H1 (cell line): ENCODE results near the gene DCDC2.

Experiments used
- BCL11A ChIP-seq, 2 experiments: IDR thresholded peaks; one replicate each; pipeline ENCODE4 v1.6.1; 2011; ENCODE audit warnings: low read depth in 2 of 2, low read length in 2 of 2, mild to moderate bottlenecking in 2 of 2
- CEBPB ChIP-seq: IDR thresholded peaks from 2 replicates; pipeline ENCODE4 v1.6.1; 2012; ENCODE audit warnings: low read depth, low read length
- CTCF ChIP-seq, 3 experiments: IDR thresholded peaks; 1 replicate in 2 of 3; 2 replicates in 1 of 3; pipeline versions ENCODE4 v1.5.1 to v1.6.1; 2011; ENCODE audit warnings: low read length in 3 of 3, mild to moderate bottlenecking in 3 of 3, inconsistent platforms in 2 of 3, low read depth in 1 of 3, moderate library complexity in 1 of 3; ENCODE audit not compliant: insufficient read depth in 1 of 3; ENCODE audit errors: control extremely low read depth in 1 of 3
- EZH2 ChIP-seq: fragments of 200-600 bp; sonication (generic); IDR thresholded peaks from 2 replicates; pipeline ENCODE4 v1.7.1; 2012; ENCODE audit warnings: low read depth, mild to moderate bottlenecking, moderate library complexity, low read length, inconsistent platforms; ENCODE audit not compliant: severe bottlenecking
- HDAC2 ChIP-seq, 2 experiments: fragments of 300-600 bp in 1 of 2; sonication (generic) in 1 of 2; IDR thresholded peaks; 2 replicates each; pipeline ENCODE4 v1.6.1; 2011 to 2012; ENCODE audit warnings: low read depth in 2 of 2, low read length in 2 of 2, mild to moderate bottlenecking in 2 of 2, moderate library complexity in 2 of 2, borderline replicate concordance in 1 of 2, inconsistent platforms in 1 of 2
- KDM5A ChIP-seq: fragments of 200-600 bp; IDR thresholded peaks from 2 replicates; pipeline ENCODE4 v1.7.1; 2012; ENCODE audit warnings: mild to moderate bottlenecking, low read length, inconsistent platforms, mixed read lengths
- MAX ChIP-seq: IDR thresholded peaks from 2 replicates; pipeline ENCODE4 v1.6.1; 2012; ENCODE audit warnings: inconsistent platforms
- POLR2A ChIP-seq, 2 experiments: IDR thresholded peaks; 1 replicate in 1 of 2; 2 replicates in 1 of 2; pipeline ENCODE4 v1.6.1; 2011; ENCODE audit warnings: low read depth in 2 of 2, low read length in 2 of 2, mild to moderate bottlenecking in 2 of 2; ENCODE audit errors: control extremely low read depth in 1 of 2
- POLR2AphosphoS5 ChIP-seq: IDR thresholded peaks from 2 replicates; pipeline ENCODE4 v1.6.1; 2011; ENCODE audit warnings: low read depth, low read length
- RAD21 ChIP-seq, 2 experiments: IDR thresholded peaks in 1 of 2; conservative IDR thresholded peaks in 1 of 2; 2 replicates each; pipeline ENCODE4 v1.6.1; 2011; ENCODE audit warnings: low read depth in 2 of 2, low read length in 2 of 2, improper control_type of control experiment in 1 of 2, inconsistent platforms in 1 of 2, mild to moderate bottlenecking in 1 of 2, moderate library complexity in 1 of 2
- SAP30 ChIP-seq: fragments of 300-600 bp; sonication (generic); IDR thresholded peaks from 2 replicates; pipeline ENCODE4 v1.7.1; 2012; ENCODE audit warnings: low read length, moderate library complexity, mild to moderate bottlenecking, inconsistent platforms; ENCODE audit not compliant: insufficient read depth, insufficient replicate concordance
- SP1 ChIP-seq: IDR thresholded peaks from 2 replicates; pipeline ENCODE4 v1.6.1; 2011; ENCODE audit warnings: low read depth, low read length
- ZNF274 ChIP-seq: IDR thresholded peaks from 2 replicates; pipeline ENCODE4 v1.7.0; 2012; ENCODE audit warnings: low read length, borderline replicate concordance; ENCODE audit errors: extremely low read depth

DNA sequence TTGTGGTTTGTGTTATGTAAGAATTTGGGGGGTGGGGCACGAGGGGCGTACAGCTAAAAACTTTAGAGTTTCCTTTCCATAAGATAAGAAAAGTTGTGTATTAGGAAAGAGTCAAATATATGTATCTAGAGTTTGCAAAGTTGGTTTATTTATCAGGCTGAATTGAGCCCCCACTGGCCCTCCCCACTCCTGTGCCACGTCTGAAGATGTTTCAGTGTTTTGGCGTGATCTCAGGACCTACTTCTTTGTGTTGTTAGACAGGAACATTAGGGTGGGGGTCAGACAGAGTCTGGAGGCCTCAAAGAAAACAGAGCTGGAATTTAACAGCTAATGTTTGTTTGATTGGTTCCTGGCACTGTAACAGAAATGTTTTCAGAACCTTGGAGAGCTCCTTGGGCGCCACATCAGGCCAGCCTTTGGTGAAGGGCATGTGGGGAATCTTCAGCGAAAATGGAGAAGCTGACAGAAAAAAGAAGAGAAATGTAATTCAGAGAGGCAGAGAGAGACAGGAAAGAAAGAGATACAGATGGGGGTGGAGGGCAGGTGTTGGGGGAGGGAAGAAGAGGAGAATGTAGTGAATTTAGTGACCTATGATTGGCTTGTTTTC is 231.2 kb downstream of the DCDC2 start:
- no peak for TF ChIP-seq SP1
- TF ChIP-seq POLR2A (IDR thresholded peaks at IDR 0.05; ENCODE audit: control extremely low read depth in 1 of 2, low read depth in 2 of 2, low read length in 2 of 2): no peak
- 0 out of 4 replicates have a peak, but pooled peaks of 1 of the 2 experiments have one; percentile 66 for TF ChIP-seq HDAC2 (IDR thresholded peaks at IDR 0.05; ENCODE audit: borderline replicate concordance in 1 of 2, low read depth in 2 of 2, low read length in 2 of 2)
- no peak for TF ChIP-seq ZNF274
- peak; percentile 42 for TF ChIP-seq MAX
- no peak for TF ChIP-seq POLR2AphosphoS5
- no peak for TF ChIP-seq EZH2
- TF ChIP-seq CTCF (IDR thresholded peaks at IDR 0.05; ENCODE audit: control extremely low read depth in 1 of 3, insufficient read depth in 1 of 3, low read depth in 1 of 3, low read length in 3 of 3): no peak
- TF ChIP-seq KDM5A: no peak
- no peak for TF ChIP-seq SAP30
- no peak for TF ChIP-seq CEBPB
- TF ChIP-seq BCL11A (IDR thresholded peaks at IDR 0.05; ENCODE audit: low read depth in 2 of 2, low read length in 2 of 2): no peak
- no peak for TF ChIP-seq RAD21 (IDR thresholded peaks at IDR 0.05 in 1 of 2, conservative IDR thresholded peaks at IDR 0.05 in 1 of 2; ENCODE audit: low read depth in 2 of 2, low read length in 2 of 2)
